Right lobe of liver (tissue), 6 donors: Measurements from ENCODE around the gene MED8. TPM values are rescaled to one million over a fixed set of nuclear protein-coding genes. Genes with fewer than 3 reads are reported as not detected.

Experiments used
- ATAC-seq, 4 donors: fragments of 200-7000 bp; cut with Tn5 transposase; one replicate each; pipeline ENCODE4 v1.9.1; 2020; ENCODE audit warnings: mild to moderate bottlenecking in 4 of 4, moderate library complexity in 4 of 4
- DNase-seq, 3 donors: peaks; one replicate each; pipeline ENCODE4 v3.0.0-alpha.2; 2020
- H3K27ac ChIP-seq, 3 donors: fragments of 200-600 bp; one replicate each; pipeline ENCODE4 v1.8.0; 2022
- H3K27me3 ChIP-seq, 2 donors: fragments of 200-600 bp; one replicate each; pipeline ENCODE4 v1.8.0; 2022
- H3K36me3 ChIP-seq, 4 donors: fragments of 200-600 bp; sonication (generic) in 1 of 4; one replicate each; pipeline versions ENCODE4 v1.5.1 to v1.8.0; 2017 to 2022; ENCODE audit warnings: control low read depth in 1 of 4
- H3K4me1 ChIP-seq, 4 donors: fragments of 200-600 bp; sonication (generic) in 1 of 4; one replicate each; pipeline versions ENCODE4 v1.5.1 to v1.8.0; 2017 to 2022; ENCODE audit warnings: control low read depth in 1 of 4
- H3K4me3 ChIP-seq, 3 donors: fragments of 200-600 bp; one replicate each; pipeline ENCODE4 v1.8.0; 2022
- H3K9me3 ChIP-seq, 4 donors: fragments of 200-600 bp; sonication (generic) in 1 of 4; one replicate each; pipeline versions ENCODE4 v1.5.1 to v1.8.0; 2017 to 2022; ENCODE audit warnings: control low read depth in 1 of 4
- CTCF ChIP-seq, 4 donors: fragments of 200-600 bp in 3 of 4; fragments of 450-650 bp in 1 of 4; IDR thresholded peaks; one replicate each; pipeline versions ENCODE4 v1.5.1 to v1.8.0; 2016 to 2022; ENCODE audit warnings: antibody characterized with exemption in 4 of 4, mild to moderate bottlenecking in 2 of 4
- POLR2A ChIP-seq: fragments of 450-650 bp; IDR thresholded peaks from one replicate; pipeline ENCODE4 v1.6.1; 2017; ENCODE audit warnings: antibody characterized with exemption, mild to moderate bottlenecking
- WGBS: methylation state at CpG from one replicate; pipeline ENCODE4 v1.1.6; 2018; ENCODE audit warnings: low coverage, low lambda C conversion rate; ENCODE audit not compliant: insufficient coverage; ENCODE audit errors: missing lambda C conversion rate; 5-methylcytosine and 5-hydroxymethylcytosine counted together
- intact Hi-C, 2 donors: fragments of 100-400 bp; cut with DNase I; formaldehyde crosslinking; loops; one replicate each; pipeline versions ENCODE4 v1.11.2 to v1.14.1; 2022
- total RNA-seq, 6 experiments: library from RNA; depleted of rRNA in 2 of 6; stranded (reverse); fragments of >200 nt in 2 of 6; fragmentation: NEBNext Ultra II Directional in 3 of 6; extraction: Animal tissue kit (Norgen Biotek cat#: 25700) in 3 of 6; gene quantifications; one replicate each; pipeline versions ENCODE4 v1.1.0 to v1.2.4, GENCODE V29; 2016 to 2023
- donor health status: DM: no; HTN: yes; CAD: no.
- donor health status: DM: no; HTN: no; CAD: no.
- donor health status: DM: no; HTN: no; CAD: no.
- donor health status: DM: no; HTN: yes; CAD: no.
- donor health status: DM: no; HTN: yes; CAD: no.

The MED8 gene
- total RNA-seq, 6 experiments from 2014 or later, result 20.7 to 26.6 (median 24.1) TPM

- H3K4me3 ChIP-seq, result no peak overlapping the region
- intact Hi-C loops, result no loop called here
- H3K4me1 ChIP-seq, result no peaks in the 10 kb centered on the region
- no peaks in the 10 kb centered on the region for H3K27me3 ChIP-seq
- H3K36me3 ChIP-seq, result peaks cover 0 to 88% (median 46%) of the 10 kb centered on the region in 4 donors
- DNase-seq (no peak), ATAC-seq (no peak)
- no peaks in the 10 kb centered on the region for H3K9me3 ChIP-seq
- no peak overlapping the region for H3K27ac ChIP-seq
- 88% methylated on average over 2 of the region's 9 CpGs for WGBS
- TF ChIP-seq CTCF (IDR thresholded peaks at IDR 0.05) (no peak), POLR2A (no peak)
Measured at GRCh38 chr1:43427941-43428340, 38.3 kb upstream of the MED8 start.

GRCh38 chr1:43427524-43427923, 37.9 kb upstream of the MED8 start:
- H3K27me3 ChIP-seq, result no peaks in the 10 kb centered on the region
- intact Hi-C loops, result no loop called here
- H3K27ac ChIP-seq, result no peak overlapping the region
- no peak for TF ChIP-seq CTCF (IDR thresholded peaks at IDR 0.05)
- TF ChIP-seq POLR2A, result no peak
- H3K9me3 ChIP-seq, result no peaks in the 10 kb centered on the region
- WGBS, result 28% methylated on average over 2 of the region's 14 CpGs
- DNase-seq, result no peak
- no peak overlapping the region for H3K4me3 ChIP-seq
- H3K36me3 ChIP-seq, result peaks cover 0 to 84% (median 44%) of the 10 kb centered on the region in 4 donors
- peak; percentile 13 to 43 (median 29) for ATAC-seq
- H3K4me1 ChIP-seq, result no peaks in the 10 kb centered on the region

- Histone ChIP-seq H3K27me3 (no peaks in the 10 kb centered on the region), H3K36me3 (peaks cover 0 to 82% (median 40%) of the 10 kb centered on the region in 4 donors), H3K9me3 (no peaks in the 10 kb centered on the region), H3K27ac (no peak overlapping the region), H3K4me3 (no peak overlapping the region), H3K4me1 (no peaks in the 10 kb centered on the region)
- ATAC-seq (no peak), DNase-seq (peak in 1 of 3 donors; percentile 43)
- WGBS, result 40% methylated on average over 1 of the region's 11 CpGs
- intact Hi-C loops, result no loop called here
- TF ChIP-seq POLR2A (no peak), CTCF (IDR thresholded peaks at IDR 0.05) (no peak)
Measured at GRCh38 chr1:43426221-43426620, 36.6 kb upstream of the MED8 start.

- no peak for DNase-seq
- TF ChIP-seq POLR2A (no peak), CTCF (IDR thresholded peaks at IDR 0.05) (no peak)
- intact Hi-C loops, result no loop called here
- no peak overlapping the region for H3K27ac ChIP-seq
- 82% methylated on average over 3 of the region's 4 CpGs for WGBS
- peaks cover 0 to 82% (median 42%) of the 10 kb centered on the region in 4 donors for H3K36me3 ChIP-seq
- H3K9me3 ChIP-seq, result no peaks in the 10 kb centered on the region
- no peak overlapping the region for H3K4me3 ChIP-seq
- ATAC-seq, result no peak
- H3K27me3 ChIP-seq, result no peaks in the 10 kb centered on the region
- H3K4me1 ChIP-seq, result no peaks in the 10 kb centered on the region
Measured at GRCh38 chr1:43425045-43425444, 35.4 kb upstream of the MED8 start.
